K562 (cell line): ENCODE data around the gene THOP1. TPM values are rescaled to one million over a fixed set of nuclear protein-coding genes. Genes with fewer than 3 reads are reported as not detected.
A peak's percentile ranks its signal among the peaks of the same experiment; 100 is the strongest.

Source experiments
- BDP1 ChIP-seq: IDR thresholded peaks from 3 replicates; pipeline ENCODE4 v1.6.1; 2011; ENCODE audit not compliant: insufficient read length, insufficient read depth
- ESRRA ChIP-seq: fragments of 450-650 bp; IDR thresholded peaks from 2 replicates; pipeline ENCODE4 v1.6.1; 2014; ENCODE audit warnings: low read depth, mild to moderate bottlenecking, moderate library complexity, borderline replicate concordance
- PRPF4 ChIP-seq: fragments of 200-400 bp; formaldehyde crosslinking; IDR thresholded peaks from one replicate; pipeline ENCODE4 v1.6.1; 2017; ENCODE audit warnings: low read length, low read depth, mild to moderate bottlenecking; ENCODE audit not compliant: insufficient read depth, poor library complexity, severe bottlenecking
- SNIP1 ChIP-seq: fragments of 450-650 bp; IDR thresholded peaks from 2 replicates; pipeline ENCODE4 v1.7.1; 2017; ENCODE audit warnings: low read depth, mild to moderate bottlenecking
- TCF15 ChIP-seq: fragments of 250-450 bp; sonication (Bioruptor Pico); IDR thresholded peaks from 2 replicates; pipeline ENCODE4 v1.8.0; 2022; ENCODE audit warnings: moderate library complexity, mild to moderate bottlenecking, inconsistent platforms
- TCFL5 ChIP-seq: fragments of 250-450 bp; sonication (Bioruptor Pico); conservative IDR thresholded peaks from 2 replicates; pipeline ENCODE4 v1.6.1; 2021; ENCODE audit warnings: mild to moderate bottlenecking, moderate library complexity, matching md5 sums
- ZFP36 ChIP-seq: fragments of 150-350 bp; IDR thresholded peaks from 2 replicates; pipeline ENCODE4 v1.6.1; 2018; ENCODE audit warnings: low read length, low read depth; ENCODE audit not compliant: partially characterized antibody
- ZKSCAN8 ChIP-seq: fragments of 200-800 bp; sonication (Bioruptor generic); IDR thresholded peaks from 2 replicates; pipeline ENCODE4 v1.6.1; 2016; ENCODE audit warnings: missing genetic modification characterization, missing compliant biosample characterization
- ZNF239 ChIP-seq: fragments of 250-450 bp; sonication (Bioruptor Pico); IDR thresholded peaks from 2 replicates; pipeline ENCODE4 v1.4.0; 2020; ENCODE audit warnings: mild to moderate bottlenecking
- ZNF436 ChIP-seq: fragments of 250-450, 450-650 bp; sonication (Bioruptor Pico); formaldehyde crosslinking; IDR thresholded peaks from 2 replicates; pipeline ENCODE4 v1.7.0; 2020; ENCODE audit warnings: mild to moderate bottlenecking
- polyA plus RNA-seq, 8 experiments: library from polyadenylated mRNA; depleted of rRNA in 4 of 8; stranded (reverse) in 5 of 8; unstranded in 3 of 8; fragments of >200 nt; fragmentation: Nextera tagmentation in 2 of 8; fragmentation: Illumina TruSeq in 1 of 8; extraction: Ambion mirVana in 2 of 8; extraction: Trizol in 1 of 8; gene quantifications; 2 replicates each; pipeline versions ENCODE4 v1.2.1 to v1.2.3, GENCODE V29; 2011 to 2014; ENCODE audit warnings: inconsistent platforms in 1 of 8, missing spikeins in 1 of 8
- total RNA-seq, 7 experiments: library from RNA; depleted of rRNA in 6 of 7; stranded (reverse); fragments of >200 nt in 6 of 7; fragmentation: Illumina TruSeq in 2 of 7; extraction: Trizol in 2 of 7; gene quantifications; 2 replicates each; pipeline versions ENCODE4 v1.2.1 to v1.2.3, GENCODE V29; 2011 to 2021; ENCODE audit warnings: low replicate concordance in 1 of 7
- TF ChIP-seq, protein P1 (sequence below), 2 experiments: fragments of 450-650 bp; IDR thresholded peaks; 2 replicates each; pipeline ENCODE4 v1.6.1; 2016; ENCODE audit warnings: mild to moderate bottlenecking in 2 of 2, borderline replicate concordance in 1 of 2, low read depth in 1 of 2, moderate library complexity in 1 of 2
- TF ChIP-seq, protein P2 (sequence below): fragments of 250-450 bp; sonication (Bioruptor Pico); IDR thresholded peaks from 2 replicates; pipeline ENCODE4 v1.8.0; 2021; ENCODE audit warnings: mild to moderate bottlenecking, moderate library complexity
- TF ChIP-seq, protein P3 (sequence below): fragments of 250-450 bp; sonication (Bioruptor Pico); IDR thresholded peaks from 2 replicates; pipeline ENCODE4 v1.5.0; 2021; ENCODE audit warnings: mild to moderate bottlenecking, borderline replicate concordance
- TF ChIP-seq, protein P4 (sequence below): fragments of 250-450 bp; sonication (Bioruptor Pico); IDR thresholded peaks from 2 replicates; pipeline ENCODE4 v1.9.0; 2021; ENCODE audit warnings: mild to moderate bottlenecking

The THOP1 gene
- total and polyA plus RNA-seq, 9 of the 15 experiments (the other 6 are each of a cell fraction or from before 2014, with no cell fraction given), result 1.3 to 255 (median 96.1) TPM

DNA sequence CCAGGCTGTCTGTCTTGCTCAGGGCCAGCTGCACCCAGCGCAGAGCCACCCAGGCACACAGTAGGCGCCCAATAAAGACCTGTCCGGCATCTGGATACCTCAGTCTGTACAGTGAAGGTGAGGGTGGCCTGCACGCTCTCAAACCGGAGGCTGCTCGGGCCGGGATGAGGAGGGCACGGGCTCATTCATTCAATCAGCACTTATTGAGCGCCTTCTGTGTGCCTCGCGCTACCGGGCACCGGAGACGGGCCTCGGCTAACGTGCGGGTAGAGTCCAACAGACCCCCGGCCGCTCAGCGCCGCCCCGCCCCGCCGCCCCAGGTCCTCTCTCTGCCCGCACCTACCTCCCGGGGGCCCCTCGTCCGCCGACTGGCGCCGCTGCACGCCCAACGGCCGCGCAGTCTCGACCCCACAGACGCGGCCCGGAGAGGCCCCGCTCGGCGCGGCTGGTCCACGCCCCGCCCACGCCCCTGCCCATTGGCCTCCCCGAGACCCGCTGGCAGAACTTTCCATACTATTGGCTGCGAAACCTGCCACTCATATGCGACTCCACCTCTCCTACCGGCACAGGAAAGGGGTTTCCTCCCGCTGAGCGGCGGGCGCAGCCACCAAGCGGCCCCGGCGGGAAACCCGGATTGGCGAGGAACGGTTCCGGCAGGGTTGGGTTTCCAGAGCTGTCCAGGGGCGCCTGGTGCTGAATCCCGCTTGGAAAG, 45.5 kb upstream of the THOP1 start, which contains the start of gene SLC39A3 (continued):
- TF ChIP-seq, protein P1, sequence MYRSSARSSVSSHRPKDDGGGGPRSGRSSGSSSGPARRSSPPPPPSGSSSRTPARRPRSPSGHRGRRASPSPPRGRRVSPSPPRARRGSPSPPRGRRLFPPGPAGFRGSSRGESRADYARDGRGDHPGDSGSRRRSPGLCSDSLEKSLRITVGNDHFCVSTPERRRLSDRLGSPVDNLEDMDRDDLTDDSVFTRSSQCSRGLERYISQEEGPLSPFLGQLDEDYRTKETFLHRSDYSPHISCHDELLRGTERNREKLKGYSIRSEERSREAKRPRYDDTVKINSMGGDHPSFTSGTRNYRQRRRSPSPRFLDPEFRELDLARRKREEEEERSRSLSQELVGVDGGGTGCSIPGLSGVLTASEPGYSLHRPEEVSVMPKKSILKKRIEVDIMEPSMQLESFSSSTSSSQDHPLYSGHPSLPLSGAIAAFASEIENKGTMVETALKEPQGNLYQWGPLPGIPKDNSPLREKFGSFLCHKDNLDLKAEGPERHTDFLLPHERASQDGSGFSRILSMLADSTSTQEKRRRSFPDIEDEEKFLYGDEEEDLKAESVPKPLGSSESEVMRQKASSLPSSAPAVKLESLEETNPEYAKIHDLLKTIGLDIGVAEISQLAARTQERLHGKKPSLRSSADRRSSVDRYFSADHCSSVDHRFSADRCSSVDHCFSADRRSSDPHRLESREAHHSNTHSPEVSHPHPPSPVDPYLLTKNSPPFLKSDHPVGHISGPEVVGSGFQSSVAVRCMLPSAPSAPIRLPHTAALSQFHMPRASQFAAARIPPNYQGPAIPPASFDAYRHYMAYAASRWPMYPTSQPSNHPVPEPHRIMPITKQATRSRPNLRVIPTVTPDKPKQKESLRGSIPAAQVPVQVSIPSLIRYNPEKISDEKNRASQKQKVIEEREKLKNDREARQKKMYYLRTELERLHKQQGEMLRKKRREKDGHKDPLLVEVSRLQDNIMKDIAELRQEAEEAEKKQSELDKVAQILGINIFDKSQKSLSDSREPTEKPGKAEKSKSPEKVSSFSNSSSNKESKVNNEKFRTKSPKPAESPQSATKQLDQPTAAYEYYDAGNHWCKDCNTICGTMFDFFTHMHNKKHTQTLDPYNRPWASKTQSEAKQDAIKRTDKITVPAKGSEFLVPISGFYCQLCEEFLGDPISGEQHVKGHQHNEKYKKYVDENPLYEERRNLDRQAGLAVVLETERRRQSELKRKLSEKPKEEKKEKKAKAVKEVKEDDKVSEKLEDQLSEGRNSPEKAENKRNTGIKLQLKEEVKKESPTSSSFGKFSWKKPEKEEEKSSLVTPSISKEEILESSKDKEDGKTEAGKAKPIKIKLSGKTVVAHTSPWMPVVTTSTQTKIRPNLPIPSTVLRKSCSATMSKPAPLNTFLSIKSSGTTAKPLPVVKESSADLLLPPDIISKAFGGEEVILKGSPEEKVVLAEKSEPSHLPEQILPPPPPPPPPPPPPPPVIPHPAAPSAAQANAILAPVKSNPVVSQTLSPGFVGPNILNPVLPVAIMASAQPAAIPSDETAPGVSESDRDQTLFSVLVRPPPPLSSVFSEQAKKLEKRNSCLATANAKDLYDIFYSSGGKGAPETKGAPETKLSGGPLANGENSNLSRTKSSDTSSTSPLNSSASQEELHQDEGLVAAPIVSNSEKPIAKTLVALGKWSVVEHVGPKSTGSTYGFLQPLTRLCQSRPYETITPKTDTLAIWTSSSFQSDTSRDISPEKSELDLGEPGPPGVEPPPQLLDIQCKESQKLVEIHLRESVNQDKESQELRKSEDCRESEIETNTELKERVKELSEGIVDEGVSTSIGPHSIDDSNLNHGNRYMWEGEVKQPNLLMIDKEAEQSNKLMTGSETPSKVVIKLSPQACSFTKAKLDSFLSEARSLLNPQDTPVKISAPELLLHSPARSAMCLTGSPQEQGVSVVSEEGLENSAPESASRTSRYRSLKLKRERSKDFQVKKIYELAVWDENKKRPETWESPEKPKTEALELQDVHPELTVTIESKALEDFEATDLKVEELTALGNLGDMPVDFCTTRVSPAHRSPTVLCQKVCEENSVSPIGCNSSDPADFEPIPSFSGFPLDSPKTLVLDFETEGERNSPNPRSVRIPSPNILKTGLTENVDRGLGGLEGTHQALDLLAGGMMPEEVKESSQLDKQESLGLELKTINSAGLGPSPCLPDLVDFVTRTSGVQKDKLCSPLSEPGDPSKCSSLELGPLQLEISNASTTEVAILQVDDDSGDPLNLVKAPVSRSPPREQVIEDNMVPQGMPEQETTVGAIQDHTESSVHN (IDR thresholded peaks at IDR 0.05; ENCODE audit: borderline replicate concordance in 1 of 2, low read depth in 1 of 2), result no peak
- TF ChIP-seq, protein P2, sequence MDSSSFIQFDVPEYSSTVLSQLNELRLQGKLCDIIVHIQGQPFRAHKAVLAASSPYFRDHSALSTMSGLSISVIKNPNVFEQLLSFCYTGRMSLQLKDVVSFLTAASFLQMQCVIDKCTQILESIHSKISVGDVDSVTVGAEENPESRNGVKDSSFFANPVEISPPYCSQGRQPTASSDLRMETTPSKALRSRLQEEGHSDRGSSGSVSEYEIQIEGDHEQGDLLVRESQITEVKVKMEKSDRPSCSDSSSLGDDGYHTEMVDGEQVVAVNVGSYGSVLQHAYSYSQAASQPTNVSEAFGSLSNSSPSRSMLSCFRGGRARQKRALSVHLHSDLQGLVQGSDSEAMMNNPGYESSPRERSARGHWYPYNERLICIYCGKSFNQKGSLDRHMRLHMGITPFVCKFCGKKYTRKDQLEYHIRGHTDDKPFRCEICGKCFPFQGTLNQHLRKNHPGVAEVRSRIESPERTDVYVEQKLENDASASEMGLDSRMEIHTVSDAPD, result no peak
- TF ChIP-seq ESRRA (peak; percentile 71; the same call in 1 of the 2 replicates), SNIP1 (peak; percentile 34; the same call in 1 of the 2 replicates), ZNF239 (peak; percentile 62), TCF15 (peak; percentile 62; the same call in 1 of the 2 replicates), ZKSCAN8 (CRISPR knock-in tag) (peak; percentile 100), PRPF4 (no peak), ZNF436 (CRISPR knock-in tag) (no peak), BDP1 (no peak), ZFP36 (peak; percentile 87), TCFL5 (0 out of 2 replicates have a peak, but pooled peaks have one; percentile 44)
- TF ChIP-seq, protein P3, sequence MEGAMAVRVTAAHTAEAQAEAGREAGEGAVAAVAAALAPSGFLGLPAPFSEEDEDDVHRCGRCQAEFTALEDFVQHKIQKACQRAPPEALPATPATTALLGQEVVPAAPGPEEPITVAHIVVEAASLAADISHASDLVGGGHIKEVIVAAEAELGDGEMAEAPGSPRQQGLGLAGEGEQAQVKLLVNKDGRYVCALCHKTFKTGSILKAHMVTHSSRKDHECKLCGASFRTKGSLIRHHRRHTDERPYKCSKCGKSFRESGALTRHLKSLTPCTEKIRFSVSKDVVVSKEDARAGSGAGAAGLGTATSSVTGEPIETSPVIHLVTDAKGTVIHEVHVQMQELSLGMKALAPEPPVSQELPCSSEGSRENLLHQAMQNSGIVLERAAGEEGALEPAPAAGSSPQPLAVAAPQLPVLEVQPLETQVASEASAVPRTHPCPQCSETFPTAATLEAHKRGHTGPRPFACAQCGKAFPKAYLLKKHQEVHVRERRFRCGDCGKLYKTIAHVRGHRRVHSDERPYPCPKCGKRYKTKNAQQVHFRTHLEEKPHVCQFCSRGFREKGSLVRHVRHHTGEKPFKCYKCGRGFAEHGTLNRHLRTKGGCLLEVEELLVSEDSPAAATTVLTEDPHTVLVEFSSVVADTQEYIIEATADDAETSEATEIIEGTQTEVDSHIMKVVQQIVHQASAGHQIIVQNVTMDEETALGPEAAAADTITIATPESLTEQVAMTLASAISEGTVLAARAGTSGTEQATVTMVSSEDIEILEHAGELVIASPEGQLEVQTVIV (CRISPR knock-in tag), result no peak
- TF ChIP-seq, protein P4, sequence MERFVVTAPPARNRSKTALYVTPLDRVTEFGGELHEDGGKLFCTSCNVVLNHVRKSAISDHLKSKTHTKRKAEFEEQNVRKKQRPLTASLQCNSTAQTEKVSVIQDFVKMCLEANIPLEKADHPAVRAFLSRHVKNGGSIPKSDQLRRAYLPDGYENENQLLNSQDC, result no peak
